Calu3 (cell line): ENCODE results near the gene ABHD8. TPM values are rescaled to one million over a fixed set of nuclear protein-coding genes. Genes with fewer than 3 reads are reported as not detected.

ENCODE experiments used
- BruUV-seq: library from RNA; stranded (reverse); fragments of 400-500 nt; replicated peaks from 2 replicates; lab custom pipeline; 2021; lab: Mats Ljungman, UMichigan
- CTCF ChIA-PET: fragments of 300-600 bp; sonication (Branson Sonifier 250); formaldehyde crosslinking; loops from one replicate; lab custom pipeline; 2022; ENCODE audit warnings: antibody characterized with exemption; lab: Charles Lee
- DNase-seq: peaks from one replicate; pipeline ENCODE4 v3.0.0; 2022
- H3K27ac Mint-ChIP-seq: one replicate; pipeline ENCODE4 v1.8.0; 2022; ENCODE audit warnings: mixed read lengths; ENCODE audit not compliant: unreplicated experiment
- H3K27me3 Mint-ChIP-seq: one replicate; pipeline ENCODE4 v1.8.0; 2022; ENCODE audit warnings: mixed read lengths; ENCODE audit not compliant: unreplicated experiment
- H3K36me3 Mint-ChIP-seq: one replicate; pipeline ENCODE4 v1.8.0; 2022; ENCODE audit warnings: mild to moderate bottlenecking, moderate library complexity, mixed read lengths; ENCODE audit not compliant: insufficient read depth, unreplicated experiment
- H3K4me1 Mint-ChIP-seq: one replicate; pipeline ENCODE4 v1.8.0; 2022; ENCODE audit warnings: mild to moderate bottlenecking, low read depth, mixed read lengths; ENCODE audit not compliant: unreplicated experiment
- H3K4me3 Mint-ChIP-seq: one replicate; pipeline ENCODE4 v1.8.0; 2022; ENCODE audit warnings: mild to moderate bottlenecking, low read depth, moderate library complexity, mixed read lengths; ENCODE audit not compliant: unreplicated experiment
- H3K9me3 Mint-ChIP-seq: one replicate; pipeline ENCODE4 v1.8.0; 2022; ENCODE audit warnings: low read depth, mixed read lengths; ENCODE audit not compliant: unreplicated experiment
- CTCF ChIP-seq: fragments of 200-600 bp; IDR thresholded peaks from one replicate; pipeline ENCODE4 v1.8.0; 2022; ENCODE audit warnings: antibody characterized with exemption; ENCODE audit not compliant: unreplicated experiment
- intact Hi-C: fragments of 100-400 bp; cut with micrococcal nuclease; formaldehyde crosslinking; loops from one replicate; pipeline ENCODE4 v1.10.0; 2022; ENCODE audit not compliant: unreplicated experiment
- total RNA-seq: library from RNA; stranded (reverse); gene quantifications from 2 replicates; pipeline ENCODE4 v1.2.3, GENCODE V29; 2022

The ABHD8 gene
- total RNA-seq, 1 experiment from 2014 or later, result 6.0 TPM

- peak overlapping the region; percentile 79 for H3K27ac Mint-ChIP-seq
- H3K36me3 Mint-ChIP-seq, result peaks cover 44% of the 10 kb centered on the region
- H3K9me3 Mint-ChIP-seq, result no peaks in the 10 kb centered on the region
- peak overlapping the region; percentile 84 for H3K4me3 Mint-ChIP-seq
- CTCF ChIA-PET, result interaction anchor here (0.7 kb wide), 1 partner anchor 85 kb away, joined by 3 read pairs; no protein-coding TSS in a partner anchor
- intact Hi-C loops, result no loop called here
- TF ChIP-seq CTCF, result no peak
- DNase-seq, result no peak
- H3K4me1 Mint-ChIP-seq, result peaks cover 29% of the 10 kb centered on the region
- no TSS peak for BruUV-seq
- no peaks in the 10 kb centered on the region for H3K27me3 Mint-ChIP-seq
These were observed 60.6 kb downstream of the ABHD8 start for GRCh38 chr19:17242431-17243208.

Other genes with a start within 250 kb of the ABHD8 start
- gene HAUS8, start 228.0 kb downstream of the ABHD8 start, total RNA-seq, result 15.7 and 20.5 TPM in 2 replicates
- gene MYO9B, start 227.6 kb downstream of the ABHD8 start, total RNA-seq, result 38.4 and 40.4 TPM in 2 replicates
- 10.7 and 11.8 TPM in 2 replicates for gene USE1, start 88.1 kb downstream of the ABHD8 start, total RNA-seq
- gene OCEL1, start 77.2 kb downstream of the ABHD8 start, total RNA-seq, result 12.1 and 12.2 TPM in 2 replicates
- 33.5 and 34.6 TPM in 2 replicates for gene NR2F6, start 57.5 kb downstream of the ABHD8 start, total RNA-seq
- gene USHBP1, start 38.7 kb downstream of the ABHD8 start, total RNA-seq, result 0.10 and 0.26 TPM in 2 replicates
- 72.9 and 75.2 TPM in 2 replicates for gene BABAM1, start 36.0 kb downstream of the ABHD8 start, total RNA-seq
- gene ANKLE1, start 21.5 kb downstream of the ABHD8 start, total RNA-seq, result 0.32 and 0.66 TPM in 2 replicates
- gene MRPL34, start 2.4 kb upstream of the ABHD8 start, total RNA-seq, result 37.9 and 38.4 TPM in 2 replicates
- 50.8 and 54.9 TPM in 2 replicates for gene DDA1, start 6.1 kb upstream of the ABHD8 start, total RNA-seq
- gene ANO8, start 31.4 kb upstream of the ABHD8 start, total RNA-seq, result 9.6 and 10.5 TPM in 2 replicates
- 30.6 and 40.9 TPM in 2 replicates for gene GTPBP3, start 34.1 kb upstream of the ABHD8 start, total RNA-seq
- not detected in 2 replicates for gene PLVAP, start 73.9 kb upstream of the ABHD8 start, total RNA-seq
- not detected in 2 replicates for gene CCDC194, start 90.8 kb upstream of the ABHD8 start, total RNA-seq
- gene BST2, start 102.2 kb upstream of the ABHD8 start, total RNA-seq, result 0.94 and 10.4 TPM in 2 replicates
- gene MVB12A, start 116.6 kb upstream of the ABHD8 start, total RNA-seq, result 35.6 and 41.1 TPM in 2 replicates
- 0.32 and 0.59 TPM in 2 replicates for gene TMEM221, start 145.2 kb upstream of the ABHD8 start, total RNA-seq
- not detected in 2 replicates for gene NXNL1, start 157.5 kb upstream of the ABHD8 start, total RNA-seq
- gene SLC27A1, start 167.1 kb upstream of the ABHD8 start, total RNA-seq, result 42.5 and 47.3 TPM in 2 replicates
- gene PGLS, start 208.2 kb upstream of the ABHD8 start, total RNA-seq, result 75.5 and 78.1 TPM in 2 replicates